ENCODE data around the gene NTSR1.
A peak's percentile ranks its signal among the peaks of the same experiment; 100 is the strongest.

NTSR1 gene

DNA sequence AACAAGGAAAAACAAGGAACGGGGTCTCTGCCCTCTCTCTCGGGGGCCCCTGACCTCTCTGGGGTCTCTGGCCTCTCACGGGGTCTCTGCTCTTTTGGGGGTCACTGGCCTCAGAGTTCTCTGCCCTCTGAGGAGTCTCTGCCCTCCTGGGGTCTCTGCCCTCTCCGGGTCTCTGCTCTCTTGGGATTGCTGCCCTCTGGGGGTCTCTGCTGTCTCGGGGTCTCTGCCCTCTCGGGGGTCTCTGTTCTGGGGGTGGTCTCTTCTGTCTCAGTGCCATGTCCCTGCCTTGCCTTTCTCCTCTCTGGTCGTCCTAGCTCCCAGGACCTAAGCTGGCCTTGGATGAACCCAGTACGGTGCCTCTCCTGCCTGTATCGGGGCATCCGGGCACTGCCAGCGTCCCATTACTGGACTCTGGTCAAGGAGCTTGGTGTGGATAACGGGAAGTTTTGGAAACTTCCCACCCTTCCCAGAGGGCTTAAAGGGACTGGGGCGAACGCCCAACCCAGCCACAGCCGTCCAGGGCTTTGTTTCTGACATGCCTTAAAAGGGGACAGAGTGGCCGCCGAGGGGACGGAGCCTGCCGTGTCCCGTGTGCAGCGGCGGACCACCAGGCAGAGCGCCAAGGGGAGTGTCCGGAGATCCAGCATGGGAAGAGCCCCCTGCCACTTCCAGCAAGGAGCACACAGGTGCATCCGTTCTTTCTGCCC is 62.9 kb downstream of the NTSR1 start:
- DNase-seq (ENCODE audit: low spot score) = no peak

DNA sequence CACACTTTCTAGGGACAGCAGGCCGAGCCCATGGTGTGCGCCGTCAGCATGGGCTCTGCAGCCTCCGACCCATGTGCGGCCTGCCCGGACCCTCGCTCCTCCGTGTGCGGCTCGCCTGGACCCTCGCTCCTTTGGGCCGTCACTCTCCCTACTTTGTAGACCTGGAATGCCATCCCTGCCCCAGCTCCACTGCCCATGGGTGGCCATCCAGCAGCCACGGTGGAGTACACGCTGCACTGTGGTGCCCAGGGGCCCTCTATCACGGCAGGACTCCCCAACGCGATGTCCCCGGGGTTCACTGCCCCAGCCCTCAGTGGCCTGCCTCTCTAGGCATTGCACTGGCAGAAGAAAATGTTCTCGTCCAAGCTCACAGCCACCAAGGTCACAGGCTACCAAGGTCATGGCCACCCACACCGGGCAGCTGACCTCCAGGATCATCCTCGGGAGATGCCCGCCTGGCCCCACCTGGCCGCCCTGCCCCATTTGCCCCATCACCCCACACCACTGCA is 63.5 kb downstream of the NTSR1 start:
- DNase-seq (ENCODE audit: low spot score) = no peak

DNA sequence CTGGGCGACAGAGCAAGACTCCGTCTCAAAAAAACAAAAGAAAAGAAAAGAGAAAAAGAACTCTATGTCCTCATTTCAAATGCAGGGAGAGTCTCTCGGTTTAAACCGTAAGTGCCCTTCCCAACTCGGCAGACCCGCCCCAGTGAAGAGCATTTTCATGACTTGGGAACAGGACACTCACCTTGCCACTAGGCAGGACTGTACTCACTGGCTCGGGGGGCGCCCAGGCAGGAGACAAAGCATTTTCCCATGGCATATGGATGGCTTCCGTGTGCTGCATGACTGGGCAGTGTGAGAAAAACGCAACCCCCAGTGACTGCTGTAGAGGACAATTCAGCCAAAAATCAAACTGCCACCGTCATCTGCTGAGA is 64.0 kb downstream of the NTSR1 start:
- no peak for DNase-seq (ENCODE audit: low spot score)

DNA sequence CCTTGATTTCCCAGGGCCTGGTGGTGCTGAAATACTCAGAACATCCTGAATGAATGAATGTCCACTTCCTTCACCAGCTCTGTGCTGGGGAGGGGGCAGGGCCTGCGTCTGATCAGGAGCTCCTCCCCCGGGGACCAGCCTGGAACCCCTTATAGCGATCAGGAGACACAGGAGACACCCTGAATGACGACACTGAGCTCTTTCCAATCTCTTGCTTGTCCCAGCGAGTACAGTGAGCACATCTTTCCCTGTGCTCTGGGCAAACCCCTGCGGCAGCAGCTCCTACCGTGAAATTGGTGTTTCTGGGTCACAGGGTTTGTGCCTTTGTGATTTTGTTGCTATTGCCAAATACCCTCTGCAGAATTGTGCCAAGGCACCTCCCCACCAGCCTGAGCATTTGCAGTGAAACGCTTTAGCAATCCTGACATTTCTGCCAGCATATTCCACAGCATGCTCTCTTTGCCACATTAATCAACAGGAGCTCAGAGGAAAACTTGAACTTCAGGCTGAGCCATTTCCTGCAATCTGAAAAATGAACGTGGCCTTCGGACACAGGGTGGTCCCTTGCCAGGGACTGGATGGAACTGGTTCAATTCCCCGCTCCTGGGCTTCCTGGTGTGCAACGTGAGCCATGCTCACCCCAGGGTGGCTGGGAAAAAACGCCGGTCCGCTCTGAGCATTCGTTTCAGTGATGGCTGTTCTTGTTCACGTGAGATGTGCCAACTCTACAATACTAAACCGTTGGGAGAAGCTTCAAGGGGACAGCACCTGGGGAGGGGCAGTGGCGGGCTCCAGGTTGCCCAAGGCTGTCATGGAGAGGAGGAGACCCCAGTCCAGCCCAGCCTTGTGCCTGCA is 64.6 kb downstream of the NTSR1 start:
- DNase-seq (ENCODE audit: low spot score) = peak; percentile 54

DNA sequence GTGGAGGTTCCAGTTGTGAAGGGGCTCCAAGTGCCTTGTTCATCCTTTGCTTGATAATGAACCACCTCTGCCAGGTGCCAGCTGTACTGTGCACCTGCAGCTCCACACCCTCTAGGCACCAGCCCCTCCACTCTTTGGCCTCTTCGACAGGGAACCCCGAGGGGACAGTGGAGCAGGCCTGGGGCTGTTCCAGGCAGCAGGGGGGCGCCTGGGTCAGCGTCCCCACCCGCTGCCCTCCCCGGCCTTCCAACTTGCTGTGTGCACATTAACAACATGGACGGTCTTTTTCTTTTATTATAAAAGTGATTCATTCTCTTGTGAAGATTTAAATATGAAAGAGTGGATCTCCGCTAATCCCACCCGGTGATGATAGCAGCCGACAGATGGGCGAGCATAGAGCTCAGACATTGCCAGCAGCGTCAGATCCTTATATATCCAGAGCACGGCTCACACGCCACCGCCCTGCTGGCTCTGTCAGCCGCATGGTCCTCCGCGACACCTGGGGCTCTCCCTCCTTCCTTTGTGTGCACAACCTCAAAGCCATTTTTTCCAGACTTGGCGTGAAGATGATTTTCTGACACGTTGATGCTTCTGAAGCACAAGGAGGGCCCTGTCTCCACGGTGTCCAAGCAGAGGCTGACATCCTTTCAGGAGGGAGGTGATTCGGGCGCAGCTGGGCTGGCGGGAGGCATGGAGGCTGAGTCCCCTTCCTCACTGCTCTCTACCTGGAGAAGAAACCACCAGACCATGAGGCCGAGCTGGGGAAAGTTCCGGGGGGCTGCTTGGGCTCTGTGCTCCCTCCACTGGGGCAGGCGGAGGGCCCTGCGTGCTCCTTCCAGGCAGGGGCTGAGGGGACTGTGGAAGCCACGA is 65.4 kb downstream of the NTSR1 start:
- no peak for DNase-seq (ENCODE audit: low spot score)

DNA sequence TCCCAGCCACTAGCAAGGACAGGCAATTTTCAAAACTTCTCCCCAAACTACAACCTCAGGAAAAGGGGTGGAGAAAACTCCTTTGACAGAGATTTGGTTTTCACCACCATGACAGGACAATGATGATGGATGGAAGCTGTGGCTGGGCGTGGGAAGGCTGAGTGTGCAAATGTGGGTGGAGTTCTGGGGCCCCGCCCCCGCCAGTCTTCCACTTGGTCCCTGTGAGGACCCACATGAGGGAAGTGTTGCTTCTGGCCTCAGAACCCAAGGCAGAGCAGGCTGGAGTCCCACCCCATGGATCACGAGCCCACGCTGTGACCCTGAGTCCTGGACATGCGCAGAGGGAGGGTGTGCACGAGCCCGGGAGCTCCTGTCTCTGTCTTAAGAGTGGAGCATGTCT is 66.1 kb downstream of the NTSR1 start:
- DNase-seq (ENCODE audit: low spot score) = no peak

DNA sequence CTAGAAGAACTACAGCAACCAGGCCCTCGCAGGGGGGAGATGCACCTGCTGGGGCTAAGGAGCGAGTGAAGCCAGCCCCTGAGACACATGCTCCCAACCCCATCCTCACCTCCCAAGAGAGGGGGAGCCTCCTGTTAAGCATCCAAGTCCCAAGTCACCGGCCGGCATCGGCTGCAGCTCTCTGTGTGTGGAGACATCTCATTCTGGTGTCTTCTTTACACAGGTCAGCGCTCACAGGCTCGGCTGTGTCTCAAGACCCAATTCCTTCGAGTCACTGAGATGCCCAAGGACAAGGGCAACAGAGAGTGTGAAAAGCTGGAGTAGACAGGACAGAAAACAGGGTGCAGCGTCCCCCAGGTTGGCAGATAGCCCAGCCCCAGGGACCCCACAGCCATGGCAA is 66.6 kb downstream of the NTSR1 start:
- no peak for DNase-seq (ENCODE audit: low spot score)

DNA sequence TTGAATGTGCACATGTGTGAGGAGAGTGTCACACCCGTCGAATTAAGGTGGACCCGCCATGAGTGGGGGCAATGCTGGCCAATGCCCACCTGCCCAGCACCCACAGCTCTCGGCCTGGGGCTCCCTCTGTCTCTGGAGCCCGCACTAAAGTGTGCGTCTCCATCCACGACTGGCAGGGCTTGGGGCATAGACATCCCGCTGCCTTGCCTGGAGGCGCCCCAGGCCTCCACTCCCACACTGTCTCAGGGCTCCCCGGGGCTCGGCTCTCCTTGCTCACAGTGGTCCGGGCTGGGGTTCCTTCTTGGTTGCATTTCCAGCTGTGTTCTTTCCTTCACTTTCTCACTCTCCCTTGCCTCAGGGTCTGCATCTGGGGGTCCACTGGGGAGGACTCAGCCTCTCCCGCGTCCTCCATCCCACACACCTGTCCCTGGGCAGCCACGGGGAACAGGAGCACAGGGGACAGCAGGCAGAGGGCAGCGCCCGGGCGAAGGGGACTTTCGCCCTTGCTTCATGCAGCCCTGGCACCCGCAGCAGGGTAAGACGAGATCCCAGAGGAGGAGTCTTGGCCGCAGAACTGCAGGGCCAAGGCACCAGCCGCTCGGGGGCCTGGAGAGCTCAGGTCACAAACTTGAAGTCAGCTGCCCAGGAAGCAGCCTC is 67.5 kb downstream of the NTSR1 start:
- DNase-seq (ENCODE audit: low spot score) = no peak

DNA sequence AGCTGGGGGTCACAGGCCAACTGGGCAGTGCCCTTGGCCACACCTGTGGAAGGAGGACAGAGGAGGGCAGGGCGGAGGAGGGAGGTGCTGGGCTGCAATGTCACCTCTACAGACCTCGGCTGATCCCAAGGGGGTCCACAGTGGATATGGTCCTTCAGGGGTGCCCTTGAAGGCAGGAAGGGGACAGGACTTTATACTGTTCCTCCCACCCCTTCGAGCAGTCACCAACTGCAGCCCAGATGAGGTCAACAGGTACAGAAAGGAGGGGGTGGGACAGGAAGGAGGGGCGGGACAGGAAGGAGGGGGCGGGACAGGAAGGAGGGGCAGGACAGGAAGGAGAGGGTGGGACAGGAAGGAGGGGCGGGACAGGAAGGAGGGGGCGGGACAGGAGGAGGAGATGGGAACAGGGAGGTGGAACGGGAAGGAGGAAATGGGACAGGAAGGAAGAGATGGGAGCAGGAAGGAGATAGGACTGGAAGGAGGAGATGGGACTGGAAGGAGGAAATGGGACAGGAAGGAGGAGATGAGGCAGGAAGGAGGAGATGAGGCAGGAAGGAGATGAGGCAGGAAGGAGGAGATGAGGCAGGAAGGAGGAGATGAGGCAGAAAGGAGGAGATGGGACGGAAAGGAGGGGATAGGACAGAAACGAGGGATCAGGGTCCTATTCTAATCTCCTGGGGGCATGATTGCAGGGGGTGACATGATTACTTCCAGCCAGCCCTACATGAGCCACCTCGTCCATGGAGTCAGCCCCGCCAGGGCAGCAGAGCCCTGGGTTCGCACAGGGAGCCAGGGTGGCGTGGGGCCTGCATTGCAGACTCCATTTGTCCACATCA is 68.3 kb downstream of the NTSR1 start:
- DNase-seq (ENCODE audit: low spot score) = no peak

DNA sequence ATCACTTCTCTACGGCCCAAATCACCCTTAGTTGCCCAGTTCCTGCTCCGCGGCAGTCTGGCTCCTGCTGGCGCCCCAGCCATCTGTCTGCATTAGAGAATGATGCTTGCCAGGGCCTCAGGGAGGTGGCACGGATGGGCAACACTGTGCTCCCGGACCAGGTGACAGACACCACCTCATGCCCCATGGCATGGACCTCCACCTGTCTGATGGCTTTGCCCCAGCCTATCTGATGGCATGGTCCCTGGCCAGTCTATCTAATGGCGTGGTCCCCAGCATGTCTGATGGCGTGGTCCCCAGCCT is 68.8 kb downstream of the NTSR1 start:
- no peak for DNase-seq (ENCODE audit: low spot score)

DNA sequence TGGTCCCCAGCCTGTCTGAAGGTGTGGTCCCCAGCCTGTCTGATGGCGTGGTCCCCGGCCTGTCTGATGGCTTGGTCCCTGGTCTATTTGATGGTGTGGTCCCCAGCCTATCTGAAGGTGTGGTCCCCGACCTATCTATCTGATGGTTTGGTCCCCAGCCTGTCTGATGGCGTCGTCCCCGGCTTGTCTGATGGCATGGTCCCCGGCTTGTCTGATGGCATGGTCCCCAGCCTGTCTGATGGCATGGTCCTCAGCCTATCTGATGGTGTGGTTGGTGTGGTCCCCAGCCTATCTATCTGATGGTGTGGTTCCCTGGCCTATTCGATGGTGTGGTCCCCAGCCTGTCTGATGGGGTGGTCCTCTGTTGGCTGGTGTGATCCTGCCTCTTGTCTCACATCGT is 69.4 kb downstream of the NTSR1 start:
- no peak for DNase-seq (ENCODE audit: low spot score)

DNA sequence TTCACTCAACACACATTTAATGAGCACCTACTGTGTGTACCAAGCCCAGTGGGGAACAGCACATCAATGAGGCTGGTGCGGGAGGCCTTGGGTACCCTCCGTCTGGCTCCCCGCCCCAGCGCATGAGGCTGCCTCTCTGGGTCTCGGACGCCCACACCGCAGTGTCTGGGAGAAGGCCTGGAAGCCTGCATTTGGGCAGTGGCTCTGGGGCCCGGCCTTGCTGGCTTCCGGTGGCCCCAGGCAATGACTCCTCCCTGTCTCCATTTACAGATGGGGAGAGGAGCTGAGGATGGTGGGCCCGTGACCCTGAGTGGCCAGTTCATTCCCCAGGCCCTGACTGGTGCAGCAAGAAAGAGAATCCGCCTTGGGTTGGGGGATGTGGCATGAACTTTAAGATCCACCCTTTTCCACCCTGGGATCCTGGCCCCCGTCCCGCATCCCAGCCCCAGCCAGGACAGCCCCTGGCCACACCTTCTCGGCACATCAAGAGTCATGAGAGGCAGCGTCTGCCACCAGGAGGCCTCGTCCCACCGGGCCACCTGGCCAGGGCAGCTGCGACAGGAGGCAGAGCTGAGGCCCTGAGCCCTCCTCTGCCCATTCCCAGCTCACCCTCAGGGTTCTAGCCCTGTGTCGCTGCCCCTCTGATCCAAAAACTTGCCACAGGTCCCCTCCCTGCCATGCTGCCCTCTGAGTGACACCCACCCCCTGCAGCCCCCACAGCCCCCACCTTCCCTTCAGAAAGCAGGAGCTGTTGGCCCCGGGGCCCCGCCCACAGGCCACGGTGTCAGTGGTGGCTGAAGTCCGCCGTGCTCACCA is 70.2 kb downstream of the NTSR1 start:
- DNase-seq (ENCODE audit: low spot score) = no peak

DNA sequence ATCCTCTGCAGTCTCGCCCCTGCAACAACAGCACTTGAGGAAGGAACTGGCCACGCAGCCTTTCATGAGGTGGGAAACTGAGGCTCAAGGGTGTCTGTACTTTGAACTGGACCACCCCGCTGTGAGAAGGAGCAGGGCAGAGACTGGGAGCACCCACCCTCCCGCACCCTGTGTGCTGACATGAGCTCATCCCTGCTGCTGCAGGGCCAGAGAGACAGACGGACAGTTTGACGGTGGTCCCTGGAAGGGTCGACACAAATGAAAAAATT is 70.7 kb downstream of the NTSR1 start:
- DNase-seq (ENCODE audit: low spot score) = no peak

DNA sequence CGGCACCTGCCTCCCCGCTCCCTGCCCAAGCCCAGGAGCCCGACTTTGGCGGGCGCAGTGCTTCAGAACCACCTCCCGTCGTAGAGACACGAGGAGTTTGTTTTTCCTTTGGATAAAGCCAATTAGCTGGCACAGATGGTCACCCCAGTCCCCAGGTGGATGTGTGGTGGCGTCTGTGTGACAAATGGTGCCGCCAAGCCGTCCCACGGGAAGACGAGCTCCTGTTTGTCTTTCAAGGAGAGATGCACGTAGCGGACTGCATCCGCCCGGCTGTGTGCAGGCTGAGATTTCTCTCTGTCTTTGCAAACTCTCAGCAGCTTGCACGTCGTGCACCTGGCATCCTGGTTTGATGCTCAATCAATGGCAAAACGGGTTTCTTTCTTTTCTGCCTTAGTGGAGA is 71.6 kb downstream of the NTSR1 start:
- DNase-seq (ENCODE audit: low spot score) = no peak

DNA sequence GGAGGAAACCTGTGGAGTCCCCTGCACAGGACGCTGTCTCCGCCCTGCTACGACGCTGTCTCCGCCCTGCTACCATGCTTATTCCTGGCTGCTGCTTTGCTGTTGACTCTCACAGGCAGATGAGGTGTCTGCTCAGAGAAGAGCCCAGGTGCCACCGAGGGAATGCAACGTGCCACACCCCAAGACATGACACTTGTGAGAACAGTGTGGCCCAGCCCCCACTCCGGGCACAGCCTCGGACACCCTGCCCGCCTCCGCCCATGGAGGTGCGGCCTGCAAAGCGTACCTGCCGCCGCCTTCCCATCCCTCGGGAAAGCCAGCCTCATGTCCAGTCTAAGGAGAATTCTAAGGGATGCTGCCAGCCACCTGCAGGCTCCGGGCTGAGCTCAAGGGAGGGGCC is 72.1 kb downstream of the NTSR1 start:
- DNase-seq (ENCODE audit: low spot score) = no peak

DNA sequence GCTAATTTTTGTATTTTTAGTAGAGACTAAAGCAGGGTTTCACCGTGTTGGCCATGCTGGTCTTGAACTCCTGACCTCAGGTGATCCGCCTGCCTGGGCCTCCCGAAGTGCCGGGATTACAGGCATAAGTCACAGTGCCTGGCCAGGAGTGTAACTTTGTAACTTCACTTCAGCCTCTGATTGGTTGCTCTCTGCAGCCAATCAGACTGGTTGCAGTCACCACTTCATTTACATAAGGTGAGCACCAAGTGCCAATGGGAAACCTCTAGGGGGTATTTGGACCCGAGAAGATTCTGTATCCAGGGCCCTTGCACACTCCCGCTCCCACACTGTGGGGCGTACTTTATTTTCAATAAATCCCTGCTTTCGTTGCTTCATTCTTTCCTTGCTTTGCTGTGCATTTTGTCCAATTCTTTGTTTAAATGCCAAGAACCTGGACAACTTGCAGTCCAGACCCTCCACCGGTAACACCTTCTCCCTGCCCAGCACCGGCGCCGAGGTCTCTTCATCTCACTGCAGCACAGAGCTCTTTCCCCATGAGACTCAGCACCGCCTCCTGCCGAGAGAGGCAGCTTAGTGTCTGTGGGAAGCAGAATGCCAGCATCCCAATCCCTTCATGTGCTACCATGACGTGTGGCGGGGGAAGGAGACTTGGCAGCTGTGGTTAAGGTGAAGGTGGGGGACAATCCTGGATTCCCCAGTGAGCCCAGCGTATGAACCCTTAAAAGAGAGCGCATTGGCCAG is 73.7 kb downstream of the NTSR1 start:
- DNase-seq (ENCODE audit: low spot score) = no peak

DNA sequence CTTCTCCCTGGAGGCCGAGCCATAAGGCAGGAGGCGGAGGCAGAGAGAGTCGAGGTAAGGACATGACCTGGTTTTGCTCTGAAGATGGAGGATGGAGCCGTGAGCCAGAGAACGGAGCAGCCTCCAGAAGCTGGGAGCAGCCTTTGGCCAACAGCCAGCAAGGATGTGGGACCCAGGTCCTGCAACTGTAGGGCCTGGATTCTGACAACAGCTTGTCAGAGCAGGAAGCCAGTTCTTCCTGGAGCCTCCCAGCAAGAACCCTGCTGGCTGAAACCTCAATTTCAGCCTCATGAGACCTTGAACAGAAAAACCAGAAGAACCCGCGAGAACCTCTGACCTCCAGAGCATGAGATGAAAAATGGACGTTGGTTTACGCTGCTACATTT is 74.2 kb downstream of the NTSR1 start:
- no peak for DNase-seq (ENCODE audit: low spot score)

DNA sequence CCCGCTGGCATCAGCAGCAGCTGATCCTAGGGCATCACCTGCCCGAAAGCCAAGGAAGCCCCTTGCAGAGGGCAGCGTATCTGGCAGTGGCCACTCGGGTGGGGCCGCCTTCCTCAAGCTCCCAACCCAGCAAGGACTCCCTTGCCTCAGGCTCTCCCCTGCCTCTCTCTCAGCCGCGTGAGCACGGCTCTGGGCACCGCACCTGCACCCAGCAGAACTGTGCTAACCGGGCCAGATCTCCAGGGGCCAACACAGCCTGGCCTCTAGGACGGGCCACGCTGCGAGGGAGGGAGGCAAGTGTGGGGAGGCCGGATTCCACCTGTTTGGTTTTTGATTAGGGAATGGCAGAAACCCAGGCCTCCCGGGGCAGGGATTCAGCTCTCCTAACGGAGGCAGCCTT is 75.9 kb downstream of the NTSR1 start:
- DNase-seq (ENCODE audit: low spot score) = no peak

DNA sequence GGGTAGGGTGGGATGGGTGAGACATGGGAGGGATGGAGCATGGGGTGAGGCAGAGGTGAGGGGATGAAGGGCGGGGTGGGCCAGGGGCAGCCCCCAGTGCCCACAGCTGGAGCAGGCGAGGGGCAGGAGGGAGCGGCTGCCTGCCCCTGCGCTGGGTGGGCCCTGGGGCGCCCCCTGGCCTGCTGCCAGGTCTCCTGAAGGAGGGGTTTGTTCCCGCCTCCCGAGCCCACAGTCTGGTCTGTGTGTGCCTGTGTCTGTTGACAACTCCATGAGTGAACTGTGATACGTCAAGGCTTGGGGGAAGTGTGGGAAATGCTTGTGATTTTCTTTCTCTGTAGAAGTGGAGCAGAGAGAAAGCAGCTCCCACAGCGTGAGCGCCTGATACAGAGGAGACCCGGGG is 76.8 kb downstream of the NTSR1 start:
- DNase-seq (ENCODE audit: low spot score) = no peak

DNA sequence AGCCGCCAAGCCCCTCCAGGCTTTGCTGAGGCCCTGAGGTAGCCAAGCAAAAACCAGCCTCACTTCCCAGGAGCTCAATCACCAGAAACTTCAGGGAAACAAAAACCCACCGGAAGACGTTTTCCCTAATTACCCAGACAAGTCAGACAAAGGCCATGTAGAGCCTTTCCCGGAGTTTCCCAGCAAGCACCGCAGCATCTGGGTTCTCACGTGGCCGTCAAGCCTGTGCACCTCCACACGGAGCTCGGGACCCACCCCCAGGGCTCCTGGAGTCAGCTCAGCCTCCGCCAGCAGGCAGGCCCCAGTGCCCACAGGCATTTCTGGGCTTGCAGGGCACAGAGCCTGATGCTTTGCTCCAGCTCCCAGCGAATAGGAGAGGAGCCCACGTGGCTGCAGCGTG is 77.5 kb downstream of the NTSR1 start:
- DNase-seq (ENCODE audit: low spot score) = no peak

Measured in AG08396 (cell line).